GM10266 (cell line): Measurements from ENCODE around the gene PHOSPHO1.
"Not testable (repeated sequence)": the region's sequence is repeated elsewhere in the genome, so short reads cannot be mapped to it uniquely, and the experiment has no call there.

Source experiments
- DNase-seq: peaks from one replicate; pipeline ENCODE4 v3.0.0; 2012; ENCODE audit errors: extremely low spot score
- CTCF ChIP-seq: IDR thresholded peaks from 2 replicates; pipeline ENCODE4 v1.5.1; 2012; ENCODE audit warnings: mild to moderate bottlenecking, low read depth; ENCODE audit not compliant: control insufficient read depth, insufficient read depth; ENCODE audit errors: missing control alignments

Gene PHOSPHO1, protein sequence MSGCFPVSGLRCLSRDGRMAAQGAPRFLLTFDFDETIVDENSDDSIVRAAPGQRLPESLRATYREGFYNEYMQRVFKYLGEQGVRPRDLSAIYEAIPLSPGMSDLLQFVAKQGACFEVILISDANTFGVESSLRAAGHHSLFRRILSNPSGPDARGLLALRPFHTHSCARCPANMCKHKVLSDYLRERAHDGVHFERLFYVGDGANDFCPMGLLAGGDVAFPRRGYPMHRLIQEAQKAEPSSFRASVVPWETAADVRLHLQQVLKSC

GRCh38 chr17:49230636-49231562 lies at the start of gene PHOSPHO1:
PHOSPHO1 (minus strand) TSS chr17:49230787; CDS start chr17:49226691, 4,096 bp downstream.
- TF ChIP-seq CTCF, result no peak

DNA sequence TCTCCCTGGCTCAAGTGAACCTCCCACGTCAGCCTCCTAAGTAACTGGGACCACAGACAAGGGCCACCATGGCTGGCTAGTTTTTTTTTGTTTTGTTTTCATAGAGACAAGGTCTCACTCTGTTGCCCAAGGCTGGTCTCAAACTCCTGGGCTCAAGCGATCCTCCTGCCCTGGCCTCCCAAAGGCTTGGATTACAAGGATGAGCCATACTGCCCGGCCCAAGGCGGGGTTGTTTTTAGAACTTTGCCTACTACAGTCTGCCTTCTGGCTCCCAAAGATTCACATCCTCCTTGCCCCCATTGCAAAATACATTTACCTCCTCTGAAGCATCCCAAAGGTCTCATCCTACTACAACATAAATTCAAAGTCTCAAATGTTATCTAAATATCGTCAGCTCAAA lies 49.5 kb upstream of the PHOSPHO1 start:
- TF ChIP-seq CTCF, result no peak
- DNase-seq, result no peak

More at GRCh38 chr17:49230636-49231562, at the start of gene PHOSPHO1:
- peak; percentile 91 for DNase-seq

DNA sequence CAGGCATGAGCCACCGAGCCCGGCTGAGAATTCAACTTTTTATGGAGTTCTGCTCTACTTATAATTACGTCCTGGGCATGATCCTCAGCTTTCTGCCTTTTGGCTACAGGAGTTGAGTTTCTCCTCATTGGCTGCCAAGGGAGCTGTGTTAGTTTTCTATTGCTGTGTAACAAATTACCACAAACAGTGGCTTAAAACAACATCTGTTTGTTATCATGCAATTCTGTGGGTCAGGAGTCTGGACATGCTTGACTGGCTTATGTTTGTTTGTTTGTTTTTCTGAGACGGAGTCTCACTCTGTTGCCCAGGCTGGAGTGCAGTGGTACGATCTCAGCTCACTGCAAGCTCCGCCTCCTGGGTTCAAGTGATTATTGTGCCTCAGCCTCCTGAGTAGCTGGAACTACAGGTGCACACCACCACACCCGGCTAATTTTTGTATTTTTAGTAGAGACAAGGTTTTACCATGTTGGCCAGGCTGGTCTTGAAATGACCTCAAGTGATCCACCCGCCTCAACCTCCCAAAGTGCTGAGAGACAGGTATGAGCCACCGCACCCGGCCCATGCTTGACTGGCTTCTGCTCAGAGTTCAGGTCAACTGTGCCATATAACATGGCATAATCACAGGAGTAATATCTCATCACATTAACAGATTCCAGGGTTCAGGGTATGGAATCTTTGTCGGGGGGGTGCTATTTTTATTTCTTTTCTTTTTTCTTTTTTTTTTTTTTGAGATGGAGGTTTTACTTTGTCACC lies 48.9 kb upstream of the PHOSPHO1 start:
- DNase-seq, result not testable (repeated sequence)

DNA sequence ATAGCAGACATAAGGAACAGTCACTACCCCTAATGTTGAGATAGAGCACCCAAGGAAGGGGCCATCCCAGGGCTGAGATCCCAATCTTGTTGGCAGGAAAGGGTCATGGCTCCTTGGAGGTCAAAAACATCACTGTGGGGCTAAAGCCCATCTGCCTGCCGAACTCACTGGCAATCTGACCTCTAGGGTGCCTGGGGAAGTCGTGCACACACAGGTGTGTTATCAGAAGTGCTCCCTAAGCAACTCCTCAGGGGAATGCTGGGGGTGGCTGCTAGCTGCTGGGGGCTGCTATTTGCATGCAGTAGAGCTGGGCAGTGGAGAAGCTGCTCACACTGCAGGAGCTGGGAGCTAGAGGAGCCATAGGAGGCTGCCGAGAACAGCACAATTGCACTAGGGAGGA lies 47.5 kb upstream of the PHOSPHO1 start:
- no peak for TF ChIP-seq CTCF
- DNase-seq, result no peak

- no peak for DNase-seq
Observed at GRCh38 chr17:49277638-49278037, 47.1 kb upstream of the PHOSPHO1 start.

DNA sequence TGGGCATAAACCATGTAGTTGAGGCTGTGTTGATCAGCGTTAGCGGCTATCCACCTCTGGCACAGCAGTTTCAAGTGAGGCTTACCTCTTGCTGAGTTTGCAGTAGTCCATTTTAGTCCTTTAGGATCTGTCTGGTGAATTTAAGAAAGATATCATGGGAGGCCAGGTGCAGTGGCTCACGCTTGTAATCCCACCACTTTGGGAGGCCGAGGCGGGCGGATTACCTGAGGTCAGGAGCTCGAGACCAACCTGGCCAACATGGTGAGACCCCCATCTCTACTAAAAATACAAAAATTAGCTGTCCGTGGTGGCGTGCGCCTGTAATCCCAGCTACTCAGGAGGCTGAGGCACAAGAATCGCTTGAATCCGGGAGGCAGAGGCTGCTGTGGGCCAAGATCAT lies 45.4 kb upstream of the PHOSPHO1 start:
- DNase-seq, result not testable (repeated sequence)

More at GRCh38 chr17:49277638-49278037, 47.1 kb upstream of the PHOSPHO1 start:
- TF ChIP-seq CTCF, result no peak

DNA sequence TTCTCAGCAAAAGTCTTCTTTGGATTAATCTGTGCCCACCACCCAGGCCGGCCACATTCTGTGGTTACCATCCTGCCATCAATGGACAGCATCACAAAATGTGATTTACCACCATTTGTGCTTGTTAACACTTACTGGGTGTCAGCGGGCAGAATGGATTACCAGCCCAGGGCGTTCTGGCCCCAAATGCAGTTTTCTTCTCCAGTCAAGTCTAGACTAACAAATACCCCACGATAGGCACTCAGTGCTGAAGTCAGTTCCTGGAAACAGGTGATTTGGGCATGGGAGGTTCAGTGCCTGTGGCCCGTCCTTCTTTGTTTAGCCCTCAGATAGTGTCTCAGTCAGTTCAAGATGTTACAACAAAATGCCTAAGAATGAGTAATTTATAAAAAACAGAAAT lies 38.8 kb upstream of the PHOSPHO1 start:
- TF ChIP-seq CTCF, result no peak
- DNase-seq, result no peak
